ENCODE data around the gene HCK. TPM values are rescaled to one million over a fixed set of nuclear protein-coding genes. Genes with fewer than 3 reads are reported as not detected.

HCK gene
- total RNA-seq, 5 donors from 2014 or later (not counting 1 experiment from before 2014, with no cell fraction given) = 0.29 to 1.5 (median 0.73) TPM

DNA sequence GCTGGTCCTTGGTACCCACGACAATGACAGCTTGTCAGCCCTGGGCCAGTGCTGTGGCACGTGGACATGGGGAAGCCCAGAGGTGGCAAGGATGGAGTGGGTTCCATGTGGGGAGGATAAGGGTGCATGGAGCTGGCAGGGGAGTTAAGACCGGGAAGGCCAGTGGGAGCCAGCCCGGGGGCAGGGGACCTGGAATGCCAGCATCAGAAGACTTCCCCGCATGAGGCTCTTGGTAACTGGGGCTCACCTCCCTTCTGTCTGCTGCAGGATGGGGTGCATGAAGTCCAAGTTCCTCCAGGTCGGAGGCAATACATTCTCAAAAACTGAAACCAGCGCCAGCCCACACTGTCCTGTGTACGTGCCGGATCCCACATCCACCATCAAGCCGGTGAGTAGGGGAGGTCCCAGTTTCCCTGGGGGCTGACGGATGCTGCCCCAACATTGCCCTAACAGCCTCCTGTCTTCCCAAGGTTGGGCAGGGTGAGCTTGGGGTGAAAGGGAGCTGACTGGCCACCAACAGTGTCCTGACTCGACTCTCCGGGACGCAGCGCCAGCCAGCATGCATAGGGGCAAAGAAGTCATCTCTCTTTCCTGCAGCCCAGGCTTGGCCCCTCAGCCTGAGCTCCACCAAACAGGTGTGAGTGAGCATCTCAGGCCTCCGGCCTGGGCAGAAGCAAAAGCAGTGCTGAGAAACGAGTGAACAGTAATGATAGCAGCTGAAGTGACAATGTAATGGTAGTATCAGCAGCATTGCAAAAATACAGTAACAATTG is 19.5 kb downstream of the HCK start:
- Histone ChIP-seq H3K4me3 (ENCODE audit: control insufficient read depth in 1 of 2, extremely low read depth in 1 of 2, low read length in 1 of 2) (no peak overlapping the region), H3K9me3 (no peaks in the 10 kb centered on the region), H3K27ac (ENCODE audit: low read length) (no peak overlapping the region), H3K4me1 (ENCODE audit: control insufficient read depth in 1 of 2, extremely low read depth in 1 of 2, insufficient read depth in 2 of 2, low read length in 2 of 2) (no peaks in the 10 kb centered on the region), H3K36me3 (ENCODE audit: control insufficient read depth in 2 of 2, extremely low read depth in 1 of 2, insufficient read depth in 1 of 2, low read length in 1 of 2) (no peaks in the 10 kb centered on the region), H3K27me3 (replicated peaks in 1 of 2; ENCODE audit: control insufficient read depth in 2 of 2, extremely low read depth in 1 of 2, insufficient read depth in 2 of 2, low read length in 1 of 2) (peaks cover 0 to 23% of the 10 kb centered on the region in 2 experiments)
- peaks cover 19 to 21% of the 10 kb centered on the region in 2 donors for H3K27me3 Mint-ChIP-seq
- peaks cover 0 to 3% (median 0%) of the 10 kb centered on the region in 3 donors for H3K4me1 Mint-ChIP-seq
- ChIA-PET POLR2A (no interaction called here), CTCF (no interaction called here)
- H3K36me3 Mint-ChIP-seq = no peaks in the 10 kb centered on the region
- no peak overlapping the region for H3K4me3 Mint-ChIP-seq
- no peak overlapping the region for H3K27ac Mint-ChIP-seq
- ATAC-seq (replicated peaks in 1 of 4) (no peak), DNase-seq (no peak)
- no peaks in the 10 kb centered on the region for H3K9me3 Mint-ChIP-seq
- WGBS (ENCODE audit: insufficient coverage) = 88% methylated on average over 10 of the region's 17 CpGs

GRCh38 chr20:32072168-32072750 is 20.2 kb downstream of the HCK start:
- Mint-ChIP-seq H3K9me3 (no peaks in the 10 kb centered on the region), H3K27ac (no peak overlapping the region), H3K4me1 (peaks cover 0 to 3% (median 0%) of the 10 kb centered on the region in 3 donors), H3K36me3 (no peaks in the 10 kb centered on the region), H3K4me3 (no peak overlapping the region), H3K27me3 (peaks cover 14 to 16% of the 10 kb centered on the region in 2 donors)
- Histone ChIP-seq H3K4me1 (ENCODE audit: control insufficient read depth in 1 of 2, extremely low read depth in 1 of 2, insufficient read depth in 2 of 2, low read length in 2 of 2) (no peaks in the 10 kb centered on the region), H3K4me3 (ENCODE audit: control insufficient read depth in 1 of 2, extremely low read depth in 1 of 2, low read length in 1 of 2) (no peak overlapping the region), H3K9me3 (no peaks in the 10 kb centered on the region), H3K27ac (ENCODE audit: low read length) (no peak overlapping the region), H3K36me3 (ENCODE audit: control insufficient read depth in 2 of 2, extremely low read depth in 1 of 2, insufficient read depth in 1 of 2, low read length in 1 of 2) (no peaks in the 10 kb centered on the region), H3K27me3 (replicated peaks in 1 of 2; ENCODE audit: control insufficient read depth in 2 of 2, extremely low read depth in 1 of 2, insufficient read depth in 2 of 2, low read length in 1 of 2) (peaks cover 0 to 23% of the 10 kb centered on the region in 2 experiments)
- CTCF ChIA-PET = interaction anchor here (0.6 kb wide), 2 partner anchors 18 to 1285 kb away, joined by 8 read pairs; no protein-coding TSS in a partner anchor
- DNase-seq (no peak), ATAC-seq (replicated peaks in 1 of 4) (no peak)
- 100% methylated on average over 1 of the region's 6 CpGs for WGBS (ENCODE audit: insufficient coverage)
- POLR2A ChIA-PET = interaction anchor here in 1 of 2 donors (0.6 kb wide), 1 partner anchor 20 kb away, joined by 5 read pairs; the partner anchor contains the start of gene HCK

- H3K36me3 Mint-ChIP-seq = no peaks in the 10 kb centered on the region
- WGBS (ENCODE audit: insufficient coverage) = 80% methylated on average over 1 of the region's 1 CpG
- H3K4me1 Mint-ChIP-seq = peaks cover 0 to 2% (median 0%) of the 10 kb centered on the region in 3 donors
- H3K4me3 ChIP-seq (ENCODE audit: control insufficient read depth in 1 of 2, extremely low read depth in 1 of 2, low read length in 1 of 2) = no peak overlapping the region
- DNase-seq (no peak), ATAC-seq (replicated peaks in 1 of 4) (no peak)
- no peak overlapping the region for H3K4me3 Mint-ChIP-seq
- H3K9me3 ChIP-seq = no peaks in the 10 kb centered on the region
- peaks cover 0 to 33% of the 10 kb centered on the region in 2 experiments for H3K27me3 ChIP-seq (replicated peaks in 1 of 2; ENCODE audit: control insufficient read depth in 2 of 2, extremely low read depth in 1 of 2, insufficient read depth in 2 of 2, low read length in 1 of 2)
- ChIA-PET POLR2A (no interaction called here), CTCF (no interaction called here)
- H3K27ac ChIP-seq (ENCODE audit: low read length) = no peak overlapping the region
- H3K4me1 ChIP-seq (ENCODE audit: control insufficient read depth in 1 of 2, extremely low read depth in 1 of 2, insufficient read depth in 2 of 2, low read length in 2 of 2) = no peaks in the 10 kb centered on the region
- peaks cover 13 to 16% of the 10 kb centered on the region in 2 donors for H3K27me3 Mint-ChIP-seq
- H3K36me3 ChIP-seq (ENCODE audit: control insufficient read depth in 2 of 2, extremely low read depth in 1 of 2, insufficient read depth in 1 of 2, low read length in 1 of 2) = no peaks in the 10 kb centered on the region
- no peaks in the 10 kb centered on the region for H3K9me3 Mint-ChIP-seq
- H3K27ac Mint-ChIP-seq = no peak overlapping the region
These were observed 23.5 kb downstream of the HCK start for GRCh38 chr20:32075534-32075933.

DNA sequence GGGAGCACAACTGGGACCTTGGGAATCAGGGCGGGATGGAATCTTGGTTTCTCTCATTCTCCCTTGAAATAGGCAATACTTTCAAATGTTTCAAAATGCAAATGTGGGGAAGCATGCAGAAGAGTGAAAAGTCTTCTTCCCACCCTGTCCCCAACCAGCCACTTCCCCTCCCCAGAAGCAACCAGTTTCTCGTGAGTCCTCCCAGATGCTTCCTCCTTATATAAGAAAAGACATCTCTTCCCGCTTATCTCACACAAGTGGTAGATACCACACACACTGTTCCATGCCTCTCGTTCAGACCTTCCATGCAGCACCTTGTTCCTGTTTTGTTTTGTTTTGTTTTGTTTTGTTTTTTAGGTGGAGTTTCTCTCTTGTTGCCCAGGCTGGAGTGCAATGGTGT is 25.1 kb downstream of the HCK start:
- WGBS (ENCODE audit: insufficient coverage) = no CpG with 5 or more reads among the region's 4 CpGs
- Mint-ChIP-seq H3K4me3 (no peak overlapping the region), H3K4me1 (no peaks in the 10 kb centered on the region), H3K27me3 (peaks cover 14 to 18% of the 10 kb centered on the region in 2 donors), H3K27ac (no peak overlapping the region), H3K9me3 (no peaks in the 10 kb centered on the region), H3K36me3 (no peaks in the 10 kb centered on the region)
- Histone ChIP-seq H3K4me1 (ENCODE audit: control insufficient read depth in 1 of 2, extremely low read depth in 1 of 2, insufficient read depth in 2 of 2, low read length in 2 of 2) (no peaks in the 10 kb centered on the region), H3K9me3 (no peaks in the 10 kb centered on the region), H3K27me3 (replicated peaks in 1 of 2; ENCODE audit: control insufficient read depth in 2 of 2, extremely low read depth in 1 of 2, insufficient read depth in 2 of 2, low read length in 1 of 2) (peaks cover 0 to 37% of the 10 kb centered on the region in 2 experiments), H3K36me3 (ENCODE audit: control insufficient read depth in 2 of 2, extremely low read depth in 1 of 2, insufficient read depth in 1 of 2, low read length in 1 of 2) (no peaks in the 10 kb centered on the region), H3K4me3 (ENCODE audit: control insufficient read depth in 1 of 2, extremely low read depth in 1 of 2, low read length in 1 of 2) (no peak overlapping the region), H3K27ac (ENCODE audit: low read length) (no peak overlapping the region)
- POLR2A ChIA-PET = no interaction called here
- no peak for DNase-seq
- no peak for ATAC-seq (replicated peaks in 1 of 4)
- CTCF ChIA-PET = no interaction called here

GRCh38 chr20:32078322-32078721 is 26.3 kb downstream of the HCK start:
- POLR2A ChIA-PET = interaction anchor here in 1 of 2 donors (0.7 kb wide), 1 partner anchor 293 kb away, joined by 3 read pairs; no protein-coding TSS in a partner anchor

DNA sequence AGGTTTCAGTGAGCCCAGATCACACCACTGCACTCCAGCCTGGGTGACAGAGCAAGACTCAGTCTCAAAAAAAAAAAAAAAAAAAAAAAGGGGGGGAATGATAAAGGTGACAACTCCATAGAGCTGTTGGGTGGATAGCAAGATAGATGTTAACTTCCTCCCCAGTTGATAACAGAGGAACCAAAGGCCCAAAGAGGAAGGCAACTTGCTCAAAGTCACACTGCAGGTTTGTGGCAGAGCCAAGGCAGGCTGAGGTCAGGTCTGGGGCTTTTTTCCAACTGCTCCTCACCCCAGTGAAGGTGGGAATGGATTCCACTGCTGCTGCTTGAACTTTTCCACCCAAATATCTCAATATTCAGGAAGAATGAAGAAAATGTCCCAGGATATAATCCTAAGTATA is 26.7 kb downstream of the HCK start:
- no peak overlapping the region for H3K4me3 Mint-ChIP-seq

More at GRCh38 chr20:32078322-32078721, 26.3 kb downstream of the HCK start:
- no peak overlapping the region for H3K27ac ChIP-seq (ENCODE audit: low read length)
- no peaks in the 10 kb centered on the region for H3K4me1 Mint-ChIP-seq
- no peaks in the 10 kb centered on the region for H3K9me3 Mint-ChIP-seq
- no peaks in the 10 kb centered on the region for H3K9me3 ChIP-seq
- no peak overlapping the region for H3K4me3 Mint-ChIP-seq
- no peaks in the 10 kb centered on the region for H3K36me3 ChIP-seq (ENCODE audit: control insufficient read depth in 2 of 2, extremely low read depth in 1 of 2, insufficient read depth in 1 of 2, low read length in 1 of 2)
- peaks cover 0 to 37% of the 10 kb centered on the region in 2 experiments for H3K27me3 ChIP-seq (replicated peaks in 1 of 2; ENCODE audit: control insufficient read depth in 2 of 2, extremely low read depth in 1 of 2, insufficient read depth in 2 of 2, low read length in 1 of 2)
- DNase-seq = no peak
- WGBS (ENCODE audit: insufficient coverage) = no CpG with 5 or more reads among the region's 5 CpGs
- no peak overlapping the region for H3K4me3 ChIP-seq (ENCODE audit: control insufficient read depth in 1 of 2, extremely low read depth in 1 of 2, low read length in 1 of 2)
- peaks cover 19 to 22% of the 10 kb centered on the region in 2 donors for H3K27me3 Mint-ChIP-seq
- no peaks in the 10 kb centered on the region for H3K4me1 ChIP-seq (ENCODE audit: control insufficient read depth in 1 of 2, extremely low read depth in 1 of 2, insufficient read depth in 2 of 2, low read length in 2 of 2)
- no peak for ATAC-seq (replicated peaks in 1 of 4)
- H3K27ac Mint-ChIP-seq = no peak overlapping the region
- CTCF ChIA-PET = interaction anchor here in 1 of 2 donors (1.0 kb wide), 1 partner anchor 13 kb away, joined by 3 read pairs; no protein-coding TSS in a partner anchor
- no peaks in the 10 kb centered on the region for H3K36me3 Mint-ChIP-seq

More for the DNA sequence above, 26.7 kb downstream of the HCK start:
- Histone ChIP-seq H3K9me3 (no peaks in the 10 kb centered on the region), H3K27ac (ENCODE audit: low read length) (no peak overlapping the region), H3K4me1 (ENCODE audit: control insufficient read depth in 1 of 2, extremely low read depth in 1 of 2, insufficient read depth in 2 of 2, low read length in 2 of 2) (no peaks in the 10 kb centered on the region), H3K36me3 (ENCODE audit: control insufficient read depth in 2 of 2, extremely low read depth in 1 of 2, insufficient read depth in 1 of 2, low read length in 1 of 2) (no peaks in the 10 kb centered on the region), H3K4me3 (ENCODE audit: control insufficient read depth in 1 of 2, extremely low read depth in 1 of 2, low read length in 1 of 2) (no peak overlapping the region), H3K27me3 (replicated peaks in 1 of 2; ENCODE audit: control insufficient read depth in 2 of 2, extremely low read depth in 1 of 2, insufficient read depth in 2 of 2, low read length in 1 of 2) (peaks cover 0 to 40% of the 10 kb centered on the region in 2 experiments)
- ATAC-seq (replicated peaks in 1 of 4) (no peak), DNase-seq (no peak)
- Mint-ChIP-seq H3K4me1 (no peaks in the 10 kb centered on the region), H3K9me3 (no peaks in the 10 kb centered on the region), H3K27ac (no peak overlapping the region), H3K27me3 (peaks cover 19 to 24% of the 10 kb centered on the region in 2 donors), H3K36me3 (no peaks in the 10 kb centered on the region)
- CTCF ChIA-PET = interaction anchor here in 1 of 2 donors (1.0 kb wide), 1 partner anchor 12 kb away, joined by 3 read pairs; no protein-coding TSS in a partner anchor
- POLR2A ChIA-PET = no interaction called here

Measured in T-cell (primary cell).